Right cardiac atrium (tissue), 5 donors: ENCODE data around the gene A2M. TPM values are rescaled to one million over a fixed set of nuclear protein-coding genes. Genes with fewer than 3 reads are reported as not detected.

Source experiments
- ATAC-seq, 2 donors: fragments of 200-7000 bp; cut with Tn5 transposase; one replicate each; pipeline versions ENCODE4 v1.8.0 to v1.9.1; 2020; ENCODE audit warnings: moderate library complexity in 2 of 2, mild to moderate bottlenecking in 1 of 2
- DNase-seq, 3 donors: peaks; one replicate each; pipeline ENCODE4 v3.0.0-alpha.2; 2020
- H3K27ac ChIP-seq: one replicate; pipeline ENCODE4 v1.5.1; 2013; ENCODE audit warnings: mild to moderate bottlenecking, low read length, control low read depth, moderate library complexity
- H3K27me3 ChIP-seq: one replicate; pipeline ENCODE4 v1.6.1; 2013; ENCODE audit not compliant: control insufficient read depth, insufficient read depth
- H3K4me1 ChIP-seq: one replicate; pipeline ENCODE4 v1.6.1; 2013; ENCODE audit warnings: low read length; ENCODE audit not compliant: control insufficient read depth, insufficient read depth
- H3K4me3 ChIP-seq: one replicate; pipeline ENCODE4 v1.5.1; 2013; ENCODE audit warnings: low read length, control low read depth
- H3K9me3 ChIP-seq: one replicate; pipeline ENCODE4 v1.6.1; 2013; ENCODE audit warnings: low read length; ENCODE audit not compliant: control insufficient read depth
- WGBS: extraction: QIAGEN DNeasy Blood & Tissue Kit; methylation state at CpG from one replicate; pipeline ENCODE4 v1.1.7; 2013; 5-methylcytosine and 5-hydroxymethylcytosine counted together
- intact Hi-C, 4 donors: fragments of 100-400 bp; cut with DNase I; formaldehyde crosslinking; loops; one replicate each; pipeline versions ENCODE4 v1.11.0 to v1.14.0; 2022 to 2023
- polyA plus RNA-seq: library from polyadenylated mRNA; stranded (reverse); fragments of 200-250 nt; gene quantifications from one replicate; pipeline ENCODE4 v1.2.3, GENCODE V29; 2013
- total RNA-seq, 4 donors: library from RNA; stranded (reverse); fragmentation: NEBNext Ultra II Directional; extraction: Animal tissue kit (Norgen Biotek cat#: 25700); gene quantifications; one replicate each; pipeline ENCODE4 v1.2.1, GENCODE V29; 2021
- donor health status: healthy with polysubstance abuse.
- donor health status: DM: no; HTN: yes; CAD: no.
- donor health status: DM: no; HTN: no; CAD: no.
- donor health status: DM: no; HTN: yes; CAD: no; lungs with severe emphysema.
- donor health status: DM: yes; HTN: yes; CAD: no.

A2M gene
- total and polyA plus RNA-seq, 5 donors = 165 to 604 (median 503) TPM

GRCh38 chr12:9120487-9121184 lies 4.9 kb upstream of the A2M start:
- intact Hi-C loops = no loop called here
- ATAC-seq = no peak
- no peaks in the 10 kb centered on the region for H3K9me3 ChIP-seq
- peaks cover 5% of the 10 kb centered on the region for H3K4me1 ChIP-seq
- WGBS = 89% methylated on average over 10 of the region's 10 CpGs
- H3K27me3 ChIP-seq = no peaks in the 10 kb centered on the region
- no peak for DNase-seq
- no peak overlapping the region for H3K27ac ChIP-seq
- H3K4me3 ChIP-seq = no peak overlapping the region

DNA sequence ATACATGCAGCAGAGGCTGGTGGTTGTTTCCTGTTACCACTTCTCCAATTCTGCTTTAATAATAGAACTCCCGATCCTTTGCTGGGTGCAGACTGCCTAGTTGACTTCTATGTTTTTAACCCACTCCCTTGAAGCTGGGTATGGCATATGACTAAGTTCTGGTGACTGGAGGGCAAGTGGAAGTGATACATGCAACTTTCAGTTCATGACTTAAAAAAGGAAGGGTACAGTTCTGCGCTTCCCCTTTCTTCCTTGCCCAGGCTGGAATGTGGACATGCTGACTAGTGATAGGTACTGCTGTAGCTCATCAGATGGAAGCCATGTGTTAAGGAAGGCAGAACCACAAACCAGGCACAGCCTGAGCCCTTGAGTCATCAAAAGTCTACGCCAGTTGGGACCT lies 2.4 kb upstream of the A2M start:
- Histone ChIP-seq H3K27ac (peak overlapping the region; percentile 49), H3K4me1 (peaks cover 5% of the 10 kb centered on the region), H3K9me3 (no peaks in the 10 kb centered on the region), H3K4me3 (no peak overlapping the region), H3K27me3 (no peaks in the 10 kb centered on the region)
- ATAC-seq (peak; percentile 53 to 54), DNase-seq (peak; percentile 12 to 49 (median 41))
- intact Hi-C loops = loop anchor here in 2 of 4 donors (5.0 to 10.0 kb wide), 2 partner anchors 44 to 53 kb away; no protein-coding TSS in a partner anchor
- WGBS = 67% methylated on average over 3 of the region's 3 CpGs

DNA sequence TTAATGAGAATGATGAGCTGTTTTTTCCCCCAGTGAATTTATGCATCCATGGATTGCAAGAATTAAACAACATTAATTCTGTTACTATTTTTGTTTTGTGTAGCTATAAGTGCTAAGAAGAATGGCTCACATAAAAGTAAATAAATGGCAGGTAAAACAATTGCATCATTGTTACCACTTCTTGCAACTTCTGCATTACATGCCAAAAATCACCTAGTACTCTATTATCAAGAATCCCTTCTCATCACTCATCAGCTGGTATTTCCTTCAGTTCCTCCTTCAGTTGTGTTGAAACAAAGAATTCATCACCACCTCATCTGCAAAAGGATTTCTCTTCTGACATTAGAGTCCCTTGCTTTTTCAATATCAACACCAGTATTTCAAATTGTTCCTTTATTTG lies 773 bp downstream of the A2M start:
- Histone ChIP-seq H3K27me3 (no peaks in the 10 kb centered on the region), H3K9me3 (no peaks in the 10 kb centered on the region), H3K27ac (no peak overlapping the region), H3K4me3 (peak overlapping the region; percentile 98), H3K4me1 (peaks cover 5% of the 10 kb centered on the region)
- ATAC-seq (no peak), DNase-seq (no peak)
- intact Hi-C loops = loop anchor here in 2 of 4 donors (5.0 to 10.0 kb wide), 2 partner anchors 47 to 50 kb away; no protein-coding TSS in a partner anchor

- no peak for ATAC-seq
- Histone ChIP-seq H3K4me1 (peaks cover 5% of the 10 kb centered on the region), H3K27ac (no peak overlapping the region), H3K27me3 (no peaks in the 10 kb centered on the region), H3K9me3 (no peaks in the 10 kb centered on the region), H3K4me3 (peak overlapping the region; percentile 56)
- intact Hi-C loops = loop anchor here in 1 of 4 donors (10.0 kb wide), 1 partner anchor 49 kb away; no protein-coding TSS in a partner anchor
- WGBS = 70% methylated on average over 1 of the region's 1 CpG
- DNase-seq = no peak
Observed at GRCh38 chr12:9113987-9114309, 1.8 kb downstream of the A2M start.

- intact Hi-C loops = loop anchor here in 1 of 4 donors (10.0 kb wide), 1 partner anchor 49 kb away; no protein-coding TSS in a partner anchor
- ATAC-seq (no peak), DNase-seq (no peak)
- H3K27ac ChIP-seq = no peak overlapping the region
- peak overlapping the region; percentile 56 for H3K4me3 ChIP-seq
- H3K9me3 ChIP-seq = no peaks in the 10 kb centered on the region
- peaks cover 3% of the 10 kb centered on the region for H3K4me1 ChIP-seq
- WGBS = 71% methylated on average over 7 of the region's 7 CpGs
- H3K27me3 ChIP-seq = no peaks in the 10 kb centered on the region
Observed at GRCh38 chr12:9113296-9113986, 2.3 kb downstream of the A2M start.

DNA sequence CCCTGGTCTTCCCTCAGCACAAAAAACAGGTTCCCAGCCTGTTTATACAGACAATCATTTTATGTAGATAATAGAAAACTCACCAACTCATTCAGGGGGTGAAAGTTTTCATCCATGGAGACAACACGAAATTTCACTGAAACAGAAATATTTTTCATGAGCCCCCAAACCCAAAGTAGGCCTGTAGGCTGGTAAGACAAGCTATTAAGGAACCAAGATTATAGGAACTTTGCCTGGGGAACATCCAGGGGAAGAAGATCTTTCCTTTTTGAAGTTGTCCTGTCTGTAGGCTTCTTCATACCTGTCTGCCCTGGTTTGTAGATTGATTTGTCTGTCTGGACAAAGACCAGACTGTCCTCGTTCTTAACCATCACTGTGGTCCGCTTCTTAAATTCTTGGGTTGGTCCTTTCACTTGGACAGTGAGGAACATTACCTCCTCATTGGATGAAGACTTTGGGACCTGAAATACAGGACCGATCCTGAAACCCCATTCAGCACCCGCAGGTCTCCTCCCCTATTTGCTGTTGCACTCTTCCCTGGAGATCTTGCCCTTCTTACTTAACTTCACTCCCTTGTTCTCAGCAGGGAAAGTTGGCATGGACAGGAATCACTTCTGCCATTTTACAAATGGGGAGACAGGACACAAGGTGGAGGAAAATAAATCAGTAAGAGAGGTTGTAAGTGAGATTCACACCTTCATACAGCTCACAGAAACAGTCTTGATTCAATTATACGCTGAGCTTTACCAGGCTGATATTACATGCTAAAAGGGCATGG lies 3.5 kb downstream of the A2M start:
- intact Hi-C loops = loop anchor here in 1 of 4 donors (10.0 kb wide), 1 partner anchor 47 kb away; no protein-coding TSS in a partner anchor
- no peaks in the 10 kb centered on the region for H3K4me1 ChIP-seq

DNA sequence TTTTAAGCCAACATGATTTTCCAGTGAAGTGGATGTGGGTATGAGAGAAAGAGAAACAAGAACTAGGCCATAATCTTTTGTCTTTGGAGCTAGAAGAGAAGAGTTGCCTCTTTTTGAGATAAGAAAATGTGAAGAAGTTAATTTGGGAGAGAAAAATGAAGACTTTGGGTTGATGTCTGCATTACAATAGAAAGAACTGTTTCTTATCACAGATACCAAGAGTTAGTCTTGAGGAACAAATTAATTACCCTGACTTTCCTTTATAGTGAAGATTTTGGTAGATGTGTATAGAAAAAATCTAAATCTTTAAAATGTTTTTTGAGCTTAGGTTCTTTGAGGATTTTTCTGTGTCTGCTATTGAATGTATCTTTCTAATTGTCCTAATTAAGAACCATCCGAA lies 4.2 kb downstream of the A2M start:
- DNase-seq (no peak), ATAC-seq (no peak)
- Histone ChIP-seq H3K9me3 (no peaks in the 10 kb centered on the region), H3K27ac (no peak overlapping the region), H3K27me3 (no peaks in the 10 kb centered on the region), H3K4me3 (no peak overlapping the region), H3K4me1 (no peaks in the 10 kb centered on the region)
- 79% methylated on average over 1 of the region's 1 CpG for WGBS
- intact Hi-C loops = loop anchor here in 1 of 4 donors (10.0 kb wide), 1 partner anchor 47 kb away; no protein-coding TSS in a partner anchor

More for the DNA sequence above, 3.5 kb downstream of the A2M start:
- DNase-seq = no peak
- Histone ChIP-seq H3K9me3 (no peaks in the 10 kb centered on the region), H3K27me3 (no peaks in the 10 kb centered on the region), H3K27ac (no peak overlapping the region), H3K4me3 (peak overlapping the region; percentile 56)
- no peak for ATAC-seq
- WGBS = 85% methylated on average over 6 of the region's 6 CpGs

DNA sequence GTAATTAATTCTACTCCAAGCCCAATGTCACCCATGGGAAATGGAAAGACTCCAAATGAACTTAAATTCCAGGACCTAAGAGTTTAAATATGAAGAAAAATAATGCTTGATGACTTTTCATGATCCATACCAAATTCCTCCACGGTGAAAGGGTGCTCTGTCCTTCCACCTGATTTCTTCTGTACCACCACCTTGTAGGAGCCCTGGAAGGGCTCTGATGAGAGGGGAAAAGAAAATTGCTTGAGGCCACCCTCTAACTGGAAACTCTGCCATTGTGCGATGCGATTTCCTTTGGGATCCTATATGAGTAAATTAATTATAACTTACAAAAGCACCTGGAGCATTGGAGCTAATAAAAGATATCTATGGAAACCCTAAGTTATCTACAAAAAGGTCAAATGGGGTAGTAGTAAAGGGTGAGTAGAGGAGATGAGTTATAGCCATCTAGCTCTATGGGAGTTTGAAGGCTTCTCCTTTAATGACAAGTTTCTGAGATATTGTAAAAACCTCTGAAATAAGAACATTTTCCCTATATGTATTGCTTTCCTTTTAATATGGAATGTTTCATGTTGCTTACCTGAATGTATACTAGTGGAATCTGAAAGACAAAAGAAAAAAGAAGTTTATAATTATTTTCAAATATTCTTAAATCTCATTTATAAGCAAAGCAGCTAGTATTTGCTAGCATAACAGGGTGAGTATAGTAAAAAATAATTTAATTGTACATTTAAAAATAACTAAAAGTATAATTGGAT lies 5.8 kb downstream of the A2M start:
- WGBS = 92% methylated on average over 3 of the region's 3 CpGs
- H3K9me3 ChIP-seq = no peaks in the 10 kb centered on the region
- DNase-seq = no peak
- no peak overlapping the region for H3K27ac ChIP-seq
- H3K4me3 ChIP-seq = no peak overlapping the region
- intact Hi-C loops = loop anchor here in 1 of 4 donors (10.0 kb wide), 1 partner anchor 45 kb away; no protein-coding TSS in a partner anchor
- H3K27me3 ChIP-seq = no peaks in the 10 kb centered on the region
- no peaks in the 10 kb centered on the region for H3K4me1 ChIP-seq
- ATAC-seq = no peak

- 54% methylated on average over 1 of the region's 1 CpG for WGBS
- H3K4me3 ChIP-seq = no peak overlapping the region
- H3K4me1 ChIP-seq = no peaks in the 10 kb centered on the region
- no peak overlapping the region for H3K27ac ChIP-seq
- H3K9me3 ChIP-seq = no peaks in the 10 kb centered on the region
- intact Hi-C loops = no loop called here
- no peaks in the 10 kb centered on the region for H3K27me3 ChIP-seq
- ATAC-seq (no peak), DNase-seq (no peak)
Observed at GRCh38 chr12:9109213-9109522, 6.6 kb downstream of the A2M start.

- ATAC-seq = no peak
- H3K4me3 ChIP-seq = no peak overlapping the region
- DNase-seq = no peak
- H3K9me3 ChIP-seq = no peaks in the 10 kb centered on the region
- H3K4me1 ChIP-seq = no peaks in the 10 kb centered on the region
- 74% methylated on average over 5 of the region's 5 CpGs for WGBS
- no peaks in the 10 kb centered on the region for H3K27me3 ChIP-seq
- intact Hi-C loops = no loop called here
- H3K27ac ChIP-seq = no peak overlapping the region
Observed at GRCh38 chr12:9108504-9109212, 7.1 kb downstream of the A2M start.
